ENCODE data around the gene FASN.

FASN gene

GRCh38 chr17:82100502-82101298 lies 2.7 kb upstream of the FASN start:
- no peak for FAIRE-seq

DNA sequence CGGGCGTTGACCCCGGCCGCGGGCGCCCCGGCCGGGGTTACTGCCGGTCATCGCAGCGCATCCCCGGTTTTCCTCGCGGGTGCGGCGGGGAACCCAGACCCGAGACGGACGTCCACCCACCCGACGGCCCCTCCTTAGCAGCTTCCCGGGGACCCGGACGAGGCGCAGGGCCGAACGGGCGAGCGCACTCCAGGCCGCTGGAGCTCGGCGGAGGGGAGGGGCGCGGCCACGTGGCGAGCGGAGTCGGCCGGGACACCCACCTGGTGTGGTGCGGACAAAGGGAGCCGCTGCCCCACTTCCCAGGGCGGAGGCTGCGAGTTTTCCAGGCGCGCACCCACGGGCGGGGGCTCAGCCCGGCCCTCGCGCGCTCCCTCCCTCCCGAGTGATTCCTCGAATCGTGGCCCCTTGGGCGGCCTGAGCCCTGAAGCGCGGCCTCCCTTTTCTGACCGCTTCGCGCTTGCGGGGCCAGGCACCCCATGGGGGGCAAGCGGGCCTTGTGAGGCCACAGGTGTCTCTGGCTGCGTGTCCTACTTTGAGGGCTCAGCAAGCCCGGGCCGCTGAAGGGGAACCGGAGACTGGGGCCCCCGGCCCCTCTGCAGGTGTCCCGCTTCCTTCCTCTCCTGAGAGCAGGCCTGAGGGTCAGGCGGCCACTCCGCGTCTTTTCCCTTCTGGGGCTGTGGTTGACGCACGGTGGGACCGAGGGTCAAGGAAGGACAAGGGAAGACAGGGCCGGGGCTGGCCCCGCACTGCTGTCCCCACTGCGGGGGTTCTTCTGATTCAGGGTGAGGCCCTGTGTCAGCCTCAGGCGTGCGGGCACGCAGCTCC lies 1.1 kb upstream of the FASN start:
- no peak for FAIRE-seq

- FAIRE-seq: no peak
Measured at GRCh38 chr17:82097919-82098168, 192 bp downstream of the FASN start.

GRCh38 chr17:82097184-82097918 lies 685 bp downstream of the FASN start:
- FAIRE-seq: no peak

DNA sequence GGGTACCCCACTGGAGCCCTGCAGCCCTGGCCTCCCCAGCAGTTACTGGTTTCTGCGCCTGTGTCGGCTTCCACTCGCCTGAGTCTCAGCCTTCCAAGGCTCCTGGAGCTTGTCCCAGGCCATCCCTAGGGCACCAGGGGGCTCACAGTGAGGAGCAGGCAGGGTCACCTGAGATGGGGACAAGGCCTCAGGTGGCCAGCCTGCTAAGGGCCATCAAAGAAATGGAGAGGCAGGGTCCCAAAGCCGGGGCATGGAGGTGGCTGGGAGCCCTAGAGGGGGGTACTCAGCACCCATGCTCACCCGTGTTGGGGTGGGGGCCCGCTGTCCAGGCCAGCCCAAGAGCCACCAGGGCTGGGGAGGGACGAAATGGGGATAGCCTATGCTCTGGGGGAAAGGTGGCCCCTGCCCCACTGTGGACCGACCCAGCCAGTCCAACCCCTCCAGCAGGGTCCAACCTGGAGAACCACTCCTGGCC lies 1.3 kb downstream of the FASN start:
- FAIRE-seq: no peak

- FAIRE-seq: no peak
Measured at GRCh38 chr17:82095777-82096708, 2.0 kb downstream of the FASN start.

- FAIRE-seq: no peak
Measured at GRCh38 chr17:82094931-82095776, 2.9 kb downstream of the FASN start.

GRCh38 chr17:82092995-82093751 lies 4.9 kb downstream of the FASN start:
- FAIRE-seq: no peak

DNA sequence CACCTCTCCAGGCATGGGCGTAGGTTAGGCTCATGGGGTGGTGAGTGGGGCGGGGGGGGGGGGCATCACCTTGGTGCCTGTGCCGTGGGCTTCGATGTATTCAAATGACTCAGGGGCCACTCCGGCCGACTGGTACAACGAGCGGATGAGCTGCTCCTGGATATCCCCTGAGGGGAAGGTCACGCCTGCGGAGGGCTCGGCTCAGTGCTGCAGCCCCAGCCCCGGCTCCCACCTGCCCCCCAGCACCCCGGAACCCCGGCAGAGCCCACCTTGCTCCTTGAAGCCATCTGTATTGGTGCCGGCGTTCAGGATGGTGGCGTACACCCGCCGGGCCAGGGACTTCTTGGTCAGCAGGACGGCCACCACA lies 5.4 kb downstream of the FASN start:
- FAIRE-seq: no peak

DNA sequence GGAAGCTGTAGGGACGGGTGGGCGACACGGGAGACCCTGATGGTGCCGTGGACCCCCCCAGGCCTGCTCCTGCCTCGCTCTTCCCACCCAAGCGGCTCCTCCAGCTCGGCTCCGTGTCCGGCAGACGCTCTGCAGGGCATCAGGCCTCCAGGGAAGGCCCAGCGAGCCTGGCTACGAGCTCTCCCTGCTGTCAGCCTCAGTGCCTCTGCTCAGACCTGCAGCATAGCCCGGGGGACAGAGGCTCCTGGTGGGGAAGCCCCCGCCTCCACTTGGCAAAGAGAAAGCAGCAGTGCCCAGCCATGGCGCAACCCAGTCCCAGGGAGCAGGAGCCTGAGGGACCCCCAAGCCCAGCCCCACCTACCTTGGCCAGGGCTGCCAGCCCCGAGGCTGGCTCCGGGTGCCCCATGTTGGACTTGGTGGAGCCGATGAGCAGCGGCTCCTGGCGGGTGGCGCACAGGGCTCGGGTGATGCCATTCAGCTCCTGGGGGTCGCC lies 5.9 kb downstream of the FASN start:
- FAIRE-seq: no peak

GRCh38 chr17:82091264-82092066 lies 6.6 kb downstream of the FASN start:
- FAIRE-seq: no peak

DNA sequence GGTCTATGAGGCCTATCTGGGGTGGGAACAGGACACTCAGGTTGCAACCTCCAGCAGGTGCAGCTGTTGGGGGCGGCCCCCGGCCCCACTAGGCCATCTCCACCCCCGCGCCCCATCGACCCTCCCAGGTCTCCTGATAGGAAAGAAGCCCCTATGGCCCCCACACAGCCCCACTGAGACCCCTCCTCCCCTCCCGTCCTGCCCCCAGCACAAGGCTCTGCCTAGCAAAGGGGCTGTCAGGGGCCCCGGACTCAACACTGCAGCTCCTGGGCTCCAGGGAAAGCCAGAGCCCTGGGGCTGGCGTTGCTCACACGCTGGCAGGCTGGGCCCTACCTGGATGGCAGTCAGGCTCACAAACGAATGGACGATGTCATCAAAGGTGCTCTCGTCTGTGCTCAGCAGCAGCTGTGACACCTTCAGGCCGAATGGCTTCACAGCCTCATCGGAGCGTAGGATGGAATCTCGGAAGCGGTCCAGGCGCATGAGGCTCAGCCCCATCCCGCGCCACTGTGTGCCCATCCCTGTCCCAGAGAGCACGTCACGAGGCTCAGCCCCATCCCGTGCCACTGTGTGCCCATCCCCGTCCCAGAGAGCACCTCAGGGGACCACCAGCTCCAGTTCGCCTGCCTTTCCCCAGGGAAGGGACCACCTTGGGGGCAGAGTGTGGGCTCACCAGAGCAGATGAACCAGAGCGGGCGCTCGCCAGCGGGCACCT lies 7.3 kb downstream of the FASN start:
- no peak for FAIRE-seq

DNA sequence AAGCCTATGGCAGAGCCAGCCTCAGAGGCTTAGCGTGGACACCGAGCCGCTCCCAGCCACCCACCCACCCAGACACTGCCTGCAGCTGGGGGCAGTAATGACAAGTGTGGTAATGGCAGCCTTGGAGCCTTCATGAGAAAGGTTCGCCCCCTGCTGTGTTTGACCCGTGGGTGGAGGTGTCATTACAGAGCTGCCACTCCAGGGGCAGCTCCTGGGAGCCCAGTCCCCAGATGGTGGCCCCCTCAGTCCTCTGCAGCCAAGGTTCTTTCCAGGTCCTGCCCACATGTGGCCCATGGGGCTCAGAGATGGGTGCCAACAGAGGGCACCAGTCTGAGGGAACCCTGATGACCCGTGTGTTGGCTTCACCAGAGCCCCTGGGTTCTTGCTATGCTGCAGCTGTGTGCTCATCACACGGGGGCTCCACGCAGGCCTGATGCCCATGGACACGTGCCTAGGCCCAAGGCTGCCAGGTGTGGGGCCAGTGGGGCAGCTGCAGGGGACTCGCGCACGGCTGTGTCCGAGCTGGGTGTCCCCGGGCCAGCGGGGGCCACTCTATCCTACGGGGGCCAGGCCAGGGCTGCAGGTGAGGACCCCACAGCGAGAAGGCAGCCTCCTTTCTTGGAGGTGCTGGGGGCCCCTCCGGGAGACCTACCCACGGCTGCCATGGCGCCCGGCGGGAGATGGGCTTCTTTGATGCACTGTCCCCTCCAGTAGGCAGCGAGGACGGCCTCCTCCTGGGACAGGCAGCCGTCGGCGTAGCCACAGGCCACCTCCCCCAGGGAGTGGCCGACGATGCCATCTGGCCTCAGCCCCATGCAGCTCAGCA lies 8.1 kb downstream of the FASN start:
- no peak for FAIRE-seq

DNA sequence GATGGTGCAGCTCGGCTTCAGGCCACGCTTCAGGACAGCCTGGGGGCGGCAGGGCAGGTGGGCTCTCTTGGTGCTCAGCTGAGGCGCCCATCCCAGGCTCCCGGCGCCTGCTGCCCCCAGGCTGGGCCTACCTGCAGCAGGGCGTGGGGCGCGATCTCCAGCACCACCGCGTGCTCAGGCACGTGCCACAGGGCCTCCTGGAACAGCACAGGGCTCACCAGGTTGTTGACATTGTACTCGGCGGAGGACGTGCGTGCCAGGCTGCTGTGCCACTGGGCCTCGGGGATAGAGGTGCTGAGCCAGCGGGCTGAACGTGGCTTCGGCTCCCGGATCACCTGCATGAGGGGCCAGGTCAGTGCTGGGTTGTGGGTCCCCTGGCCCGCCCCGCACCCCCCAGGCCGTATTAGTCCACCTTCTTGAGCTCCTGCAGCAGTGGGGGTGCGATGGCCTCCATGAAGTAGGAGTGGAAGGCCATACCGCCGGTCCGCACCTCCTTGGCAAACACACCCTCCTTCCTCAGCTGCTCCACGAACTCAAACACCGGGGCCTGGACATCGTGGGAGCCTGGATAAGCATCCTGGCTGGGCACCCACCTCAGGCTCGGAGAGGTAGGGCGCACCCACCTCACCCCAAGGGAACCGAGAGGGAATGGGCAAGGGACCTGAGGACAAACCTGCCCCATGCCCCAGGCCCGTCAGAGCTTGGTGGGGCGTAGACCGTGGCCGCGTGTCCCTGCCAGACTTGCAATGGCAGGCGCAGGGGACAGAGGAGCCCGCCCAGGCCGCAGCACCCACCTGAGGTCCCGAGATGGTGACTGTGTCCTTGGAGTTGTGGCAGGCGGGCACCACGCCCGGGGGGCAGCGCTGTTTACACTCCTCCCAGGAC lies 9.0 kb downstream of the FASN start:
- FAIRE-seq: no peak

- FAIRE-seq: no peak
Measured at GRCh38 chr17:82087961-82088837, 9.8 kb downstream of the FASN start.

All from A204.1 (cell line).